HepG2 (cell line): Measurements from ENCODE around the gene PLCZ1. TPM values are rescaled to one million over a fixed set of nuclear protein-coding genes. Genes with fewer than 3 reads are reported as not detected.

Experiments
- ATAC-seq: fragments of 200-7000 bp; cut with Tn5 transposase; 3 replicates; pipeline ENCODE4 v1.9.1; 2020; ENCODE audit warnings: mild to moderate bottlenecking, moderate library complexity
- BruUV-seq: library from RNA; stranded (reverse); fragments of 400-500 nt; replicated peaks from 2 replicates; lab custom pipeline; 2021; lab: Mats Ljungman, UMichigan
- CTCF ChIA-PET: fragments of 300-600 bp; formaldehyde crosslinking; extraction: SDS; loops from one replicate; lab custom pipeline; 2021; ENCODE audit warnings: low total read pairs, inconsistent platforms, low intra/inter-chr PET ratio; lab: Yijun Ruan, JAX
- POLR2A ChIA-PET: fragments of 350-600 bp; sonication (Branson Sonifier 250); formaldehyde crosslinking; loops from one replicate; lab custom pipeline; 2020; ENCODE audit warnings: antibody characterized with exemption, inconsistent platforms; lab: Yijun Ruan, JAX
- DNase-seq: peaks from one replicate; pipeline ENCODE4 v3.0.0-alpha.2; 2015; ENCODE audit warnings: low spot score
- FAIRE-seq: peaks from 3 replicates; lab custom pipeline; 2011; peaks lifted over from hg19 to GRCh38; lab: Jason Lieb, UNC
- H2AFZ ChIP-seq: one replicate; pipeline ENCODE4 v1.6.1; 2011; ENCODE audit warnings: low read length, inconsistent platforms
- H3K27ac ChIP-seq: fragments of 300-600 bp; 3 replicates; pipeline ENCODE4 v1.8.0; 2011; ENCODE audit warnings: mixed run types, mild to moderate bottlenecking, mixed read lengths, low read length, inconsistent platforms; ENCODE audit not compliant: insufficient read depth; ENCODE audit errors: extremely low read length
- H3K27me3 ChIP-seq, 2 experiments: fragments of 200-600 bp in 1 of 2; 2 replicates in 1 of 2; 3 replicates in 1 of 2; pipeline versions ENCODE4 v1.6.0 to v1.8.0; 2011; ENCODE audit warnings: low read length in 2 of 2, mild to moderate bottlenecking in 2 of 2, moderate library complexity in 2 of 2, inconsistent platforms in 1 of 2; ENCODE audit not compliant: insufficient read depth in 2 of 2, control insufficient read depth in 1 of 2
- H3K36me3 ChIP-seq, 2 experiments: fragments of 200-600 bp in 1 of 2; replicated peaks in 1 of 2; 2 replicates in 1 of 2; 3 replicates in 1 of 2; pipeline versions ENCODE4 v1.5.1 to v1.8.0; 2011; ENCODE audit warnings: low read length in 2 of 2, inconsistent platforms in 1 of 2; ENCODE audit not compliant: insufficient read depth in 2 of 2, control insufficient read depth in 1 of 2
- H3K4me1 ChIP-seq: 2 replicates; pipeline ENCODE4 v1.5.1; 2012; ENCODE audit warnings: low read length, inconsistent platforms; ENCODE audit not compliant: insufficient read depth
- H3K4me2 ChIP-seq: 2 replicates; pipeline ENCODE4 v1.6.0; 2011; ENCODE audit warnings: low read depth, low read length, inconsistent platforms
- H3K4me3 ChIP-seq, 3 experiments: fragments of 200-600 bp in 1 of 3; sonication (generic), shearing (Covaris generic) in 1 of 3; replicated peaks in 1 of 3; 2 replicates each; pipeline ENCODE4 v1.5.1; 2011 to 2016; ENCODE audit warnings: low read length in 3 of 3, inconsistent platforms in 2 of 3, low read depth in 2 of 3, mild to moderate bottlenecking in 2 of 3, control low read depth in 1 of 3, mixed read lengths in 1 of 3; ENCODE audit not compliant: insufficient read depth in 1 of 3
- H3K79me2 ChIP-seq: one replicate; pipeline ENCODE4 v1.6.1; 2011; ENCODE audit warnings: low read length, inconsistent platforms; ENCODE audit not compliant: insufficient read depth
- H3K9ac ChIP-seq: 2 replicates; pipeline ENCODE4 v1.6.0; 2011; ENCODE audit warnings: mild to moderate bottlenecking, low read depth, low read length, inconsistent platforms; ENCODE audit not compliant: insufficient read depth
- H3K9me3 ChIP-seq: 2 replicates; pipeline ENCODE4 v1.5.1; 2012; ENCODE audit warnings: mild to moderate bottlenecking, low read length
- H4K20me1 ChIP-seq: 2 replicates; pipeline ENCODE4 v1.6.0; 2011; ENCODE audit warnings: inconsistent platforms, mild to moderate bottlenecking, low read length, moderate library complexity; ENCODE audit not compliant: insufficient read depth
- ELF3 ChIP-seq: IDR thresholded peaks from 2 replicates; pipeline ENCODE4 v1.6.1; 2016; ENCODE audit warnings: missing genetic modification reagents, missing compliant biosample characterization
- JDP2 ChIP-seq: sonication (generic); formaldehyde crosslinking; IDR thresholded peaks from 2 replicates; pipeline ENCODE4 v1.8.1; 2022; ENCODE audit warnings: missing genetic modification reagents, borderline replicate concordance
- MAFK ChIP-seq, 2 experiments: IDR thresholded peaks in 1 of 2; conservative IDR thresholded peaks in 1 of 2; 2 replicates each; pipeline ENCODE4 v1.6.1; 2011; ENCODE audit warnings: improper control_type of control experiment in 2 of 2, low read length in 2 of 2
- RAD51 ChIP-seq: fragments of 450-650 bp; IDR thresholded peaks from 2 replicates; pipeline ENCODE4 v1.6.1; 2016; ENCODE audit warnings: borderline replicate concordance
- SMARCE1 ChIP-seq: fragments of 450-650 bp; IDR thresholded peaks from 2 replicates; pipeline ENCODE4 v1.6.1; 2017; ENCODE audit warnings: borderline replicate concordance
- ZBTB1 ChIP-seq: sonication (generic); formaldehyde crosslinking; IDR thresholded peaks from 2 replicates; pipeline ENCODE4 v1.4.0; 2020; ENCODE audit warnings: missing genetic modification reagents, borderline replicate concordance
- ZFP82 ChIP-seq: sonication (generic); formaldehyde crosslinking; IDR thresholded peaks from 2 replicates; pipeline ENCODE4 v1.5.1; 2020; ENCODE audit warnings: mild to moderate bottlenecking, missing genetic modification reagents, borderline replicate concordance
- ZNF251 ChIP-seq: sonication (generic); formaldehyde crosslinking; IDR thresholded peaks from 2 replicates; pipeline ENCODE4 v1.9.0; 2021; ENCODE audit warnings: mild to moderate bottlenecking, missing genetic modification reagents
- ZNF3 ChIP-seq: IDR thresholded peaks from 2 replicates; pipeline ENCODE4 v1.7.0; 2017; ENCODE audit warnings: inconsistent platforms
- ZNF547 ChIP-seq: sonication (generic); formaldehyde crosslinking; IDR thresholded peaks from 2 replicates; pipeline ENCODE4 v1.5.1; 2020; ENCODE audit warnings: mild to moderate bottlenecking, missing genetic modification reagents
- WGBS: methylation state at CpG from one replicate; pipeline ENCODE4 v1.1.6; 2017; ENCODE audit warnings: low lambda C conversion rate; 5-methylcytosine and 5-hydroxymethylcytosine counted together
- in situ Hi-C: cut with HindIII; loops from 2 replicates; pipeline ENCODE4 v1.10.0; 2017; ENCODE audit warnings: low pct_unique_long_range_greater_than_20kb; ENCODE audit not compliant: extremely low pct_ligation_motif_present
- intact Hi-C: fragments of 100-400 bp; cut with micrococcal nuclease; formaldehyde crosslinking; loops from one replicate; pipeline ENCODE4 v1.10.0; 2022; ENCODE audit not compliant: unreplicated experiment
- polyA plus RNA-seq, 8 experiments: library from polyadenylated mRNA; depleted of rRNA in 3 of 8; stranded (reverse) in 7 of 8; unstranded in 1 of 8; fragments of >200 nt; fragmentation: Illumina TruSeq in 4 of 8; extraction: Trizol in 4 of 8; gene quantifications; 2 replicates each; pipeline versions ENCODE4 v1.2.1 to v1.2.3, GENCODE V29; 2011 to 2016; ENCODE audit warnings: low read depth in 4 of 8, missing spikeins in 1 of 8, mixed read lengths in 1 of 8; ENCODE audit not compliant: insufficient read depth in 1 of 8
- total RNA-seq, 5 experiments: library from RNA; depleted of rRNA; stranded (reverse); fragments of >200 nt; fragmentation: Illumina TruSeq; extraction: Trizol; gene quantifications; 2 replicates each; pipeline ENCODE4 v1.2.3, GENCODE V29; 2016; ENCODE audit warnings: low read depth in 1 of 5
- TF ChIP-seq, protein P1 (sequence below): sonication (generic); formaldehyde crosslinking; IDR thresholded peaks from 2 replicates; pipeline ENCODE4 v1.4.0; 2020; ENCODE audit warnings: missing genetic modification reagents
- TF ChIP-seq, protein P2 (sequence below): sonication (generic); formaldehyde crosslinking; IDR thresholded peaks from 2 replicates; pipeline ENCODE4 v1.5.0; 2020; ENCODE audit warnings: missing genetic modification reagents
- TF ChIP-seq, protein P3 (sequence below): IDR thresholded peaks from 2 replicates; pipeline ENCODE4 v1.6.1; 2016; ENCODE audit warnings: mild to moderate bottlenecking, missing biosample characterization, missing genetic modification reagents

Gene PLCZ1
- total and polyA plus RNA-seq, 2 of the 13 experiments (the other 11 are each of a cell fraction or from before 2014, with no cell fraction given) = not detected

DNA sequence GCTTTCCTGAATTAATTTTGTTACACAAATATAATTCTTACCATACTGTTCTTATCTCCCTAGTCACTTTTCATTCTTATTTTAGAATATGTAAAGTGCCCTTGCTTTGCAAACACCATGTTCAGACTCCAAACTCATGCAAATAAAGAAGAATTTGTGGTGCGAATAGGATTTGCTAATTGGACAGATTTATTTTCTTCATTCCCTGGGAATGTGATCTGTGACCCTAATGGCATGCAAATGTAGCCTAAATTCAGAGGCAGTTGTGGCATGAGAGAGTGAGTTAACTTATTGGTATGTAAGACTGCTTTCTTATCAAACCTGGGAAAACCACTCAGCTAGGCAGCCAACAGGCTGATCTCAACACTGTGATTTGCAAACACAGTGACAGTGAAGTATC, 10.1 kb upstream of the PLCZ1 start:
- no peak overlapping the region for H3K27ac ChIP-seq
- DNase-seq (no peak), ATAC-seq (no peak), FAIRE-seq (no peak)
- no TSS peak for BruUV-seq
- intact Hi-C loops (no loop called here), in situ Hi-C loops (no loop called here)
- no peak overlapping the region for H3K4me3 ChIP-seq
- H3K4me1 ChIP-seq = no peaks in the 10 kb centered on the region
- H3K4me2 ChIP-seq = no peak overlapping the region
- H3K27me3 ChIP-seq = no peaks in the 10 kb centered on the region
- H3K9me3 ChIP-seq = no peaks in the 10 kb centered on the region
- CTCF ChIA-PET = no interaction called here
- no peak overlapping the region for H2AFZ ChIP-seq
- POLR2A ChIA-PET = no interaction called here
- 3% methylated on average over 1 of the region's 1 CpG for WGBS
- H3K9ac ChIP-seq = no peak overlapping the region
- H3K36me3 ChIP-seq = no peaks in the 10 kb centered on the region
- no peaks in the 10 kb centered on the region for H3K79me2 ChIP-seq
- TF ChIP-seq ZNF547 (CRISPR knock-in tag) (no peak), SMARCE1 (no peak), RAD51 (no peak), MAFK (conservative IDR thresholded peaks at IDR 0.05 in 1 of 2, IDR thresholded peaks at IDR 0.05 in 1 of 2; ENCODE audit: low read length in 2 of 2) (no peak), ZNF3 (CRISPR knock-in tag) (no peak), ZNF251 (CRISPR knock-in tag) (no peak), JDP2 (CRISPR knock-in tag) (no peak), ZBTB1 (CRISPR knock-in tag) (no peak), ZFP82 (CRISPR knock-in tag) (no peak), ELF3 (CRISPR knock-in tag) (no peak)
- TF ChIP-seq, protein P1, sequence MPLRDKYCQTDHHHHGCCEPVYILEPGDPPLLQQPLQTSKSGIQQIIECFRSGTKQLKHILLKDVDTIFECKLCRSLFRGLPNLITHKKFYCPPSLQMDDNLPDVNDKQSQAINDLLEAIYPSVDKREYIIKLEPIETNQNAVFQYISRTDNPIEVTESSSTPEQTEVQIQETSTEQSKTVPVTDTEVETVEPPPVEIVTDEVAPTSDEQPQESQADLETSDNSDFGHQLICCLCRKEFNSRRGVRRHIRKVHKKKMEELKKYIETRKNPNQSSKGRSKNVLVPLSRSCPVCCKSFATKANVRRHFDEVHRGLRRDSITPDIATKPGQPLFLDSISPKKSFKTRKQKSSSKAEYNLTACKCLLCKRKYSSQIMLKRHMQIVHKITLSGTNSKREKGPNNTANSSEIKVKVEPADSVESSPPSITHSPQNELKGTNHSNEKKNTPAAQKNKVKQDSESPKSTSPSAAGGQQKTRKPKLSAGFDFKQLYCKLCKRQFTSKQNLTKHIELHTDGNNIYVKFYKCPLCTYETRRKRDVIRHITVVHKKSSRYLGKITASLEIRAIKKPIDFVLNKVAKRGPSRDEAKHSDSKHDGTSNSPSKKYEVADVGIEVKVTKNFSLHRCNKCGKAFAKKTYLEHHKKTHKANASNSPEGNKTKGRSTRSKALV (CRISPR knock-in tag) = no peak
- TF ChIP-seq, protein P2, sequence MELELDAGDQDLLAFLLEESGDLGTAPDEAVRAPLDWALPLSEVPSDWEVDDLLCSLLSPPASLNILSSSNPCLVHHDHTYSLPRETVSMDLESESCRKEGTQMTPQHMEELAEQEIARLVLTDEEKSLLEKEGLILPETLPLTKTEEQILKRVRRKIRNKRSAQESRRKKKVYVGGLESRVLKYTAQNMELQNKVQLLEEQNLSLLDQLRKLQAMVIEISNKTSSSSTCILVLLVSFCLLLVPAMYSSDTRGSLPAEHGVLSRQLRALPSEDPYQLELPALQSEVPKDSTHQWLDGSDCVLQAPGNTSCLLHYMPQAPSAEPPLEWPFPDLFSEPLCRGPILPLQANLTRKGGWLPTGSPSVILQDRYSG (CRISPR knock-in tag) = no peak
- TF ChIP-seq, protein P3, sequence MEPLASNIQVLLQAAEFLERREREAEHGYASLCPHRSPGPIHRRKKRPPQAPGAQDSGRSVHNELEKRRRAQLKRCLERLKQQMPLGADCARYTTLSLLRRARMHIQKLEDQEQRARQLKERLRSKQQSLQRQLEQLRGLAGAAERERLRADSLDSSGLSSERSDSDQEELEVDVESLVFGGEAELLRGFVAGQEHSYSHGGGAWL (CRISPR knock-in tag) = no peak
- no peaks in the 10 kb centered on the region for H4K20me1 ChIP-seq
